B cell (primary cell): ENCODE results near the gene GPR25. TPM values are rescaled to one million over a fixed set of nuclear protein-coding genes. Genes with fewer than 3 reads are reported as not detected.
A peak's percentile ranks its signal among the peaks of the same experiment; 100 is the strongest.

Experiments used
- ATAC-seq: fragments of 200-7000 bp; cut with Tn5 transposase; one replicate; pipeline ENCODE4 v1.10.0; 2021; ENCODE audit warnings: low read depth, mild to moderate bottlenecking, moderate number of reproducible peaks, moderate library complexity
- CTCF ChIA-PET: fragments of 350-600 bp; sonication (Branson Sonifier 250); formaldehyde crosslinking; loops from one replicate; lab custom pipeline; 2021; ENCODE audit warnings: antibody characterized with exemption, inconsistent platforms; lab: Charles Lee
- POLR2A ChIA-PET: fragments of 350-600 bp; sonication (Branson Sonifier 250); formaldehyde crosslinking; loops from one replicate; lab custom pipeline; 2021; ENCODE audit warnings: antibody characterized with exemption; lab: Charles Lee
- DNase-seq: peaks from one replicate; pipeline ENCODE4 v3.0.0; 2013
- H2AFZ ChIP-seq: 2 replicates; pipeline ENCODE4 v1.6.1; 2012; ENCODE audit warnings: mild to moderate bottlenecking, low read depth, low read length; ENCODE audit not compliant: insufficient read depth, poor library complexity, severe bottlenecking
- H3K27ac ChIP-seq, 2 donors: 1 replicate in 1 of 2; 2 replicates in 1 of 2; pipeline ENCODE4 v1.5.1; 2012 to 2013; ENCODE audit warnings: low read length in 2 of 2, mild to moderate bottlenecking in 2 of 2, moderate library complexity in 1 of 2
- H3K27me3 ChIP-seq, 4 experiments: fragments of 200-600 bp in 1 of 4; sonication (generic) in 1 of 4; replicated peaks in 1 of 4; 1 replicate in 2 of 4; 2 replicates in 2 of 4; pipeline versions ENCODE4 v1.6.1 to v1.7.0; 2013 to 2016; ENCODE audit warnings: low read length in 3 of 4, mild to moderate bottlenecking in 2 of 4, mixed read lengths in 1 of 4, moderate library complexity in 1 of 4; ENCODE audit not compliant: insufficient read depth in 4 of 4, control insufficient read depth in 3 of 4; ENCODE audit errors: control extremely low read depth in 1 of 4
- H3K36me3 ChIP-seq, 2 experiments: replicated peaks in 1 of 2; 1 replicate in 1 of 2; 2 replicates in 1 of 2; pipeline versions ENCODE4 v1.6.1 to v1.7.1; 2013; ENCODE audit warnings: low read length in 1 of 2; ENCODE audit not compliant: insufficient read depth in 2 of 2, control insufficient read depth in 1 of 2; ENCODE audit errors: control extremely low read depth in 1 of 2, extremely low read depth in 1 of 2
- H3K4me1 ChIP-seq, 2 donors: fragments of 200-600 bp in 1 of 2; sonication (generic) in 1 of 2; 1 replicate in 1 of 2; 2 replicates in 1 of 2; pipeline versions ENCODE4 v1.5.1 to v1.6.1; 2013 to 2017; ENCODE audit warnings: low read length in 2 of 2; ENCODE audit not compliant: control insufficient read depth in 2 of 2, insufficient read depth in 2 of 2
- H3K4me2 ChIP-seq: replicated peaks from 2 replicates; pipeline ENCODE3; 2012; ENCODE audit warnings: mild to moderate bottlenecking, low read depth, low read length; ENCODE audit not compliant: poor library complexity, severe bottlenecking
- H3K4me3 ChIP-seq, 5 experiments: fragments of 200-600 bp in 1 of 5; sonication (generic) in 1 of 5; 1 replicate in 3 of 5; 2 replicates in 2 of 5; pipeline versions ENCODE4 v1.5.1 to v1.7.0; 2011 to 2016; ENCODE audit warnings: low read length in 4 of 5, mild to moderate bottlenecking in 4 of 5, low read depth in 2 of 5, control low read depth in 1 of 5, moderate library complexity in 1 of 5; ENCODE audit not compliant: insufficient read depth in 1 of 5; ENCODE audit errors: control extremely low read depth in 1 of 5, extremely low read depth in 1 of 5
- H3K79me2 ChIP-seq: fragments of 200-600 bp; sonication (generic); one replicate; pipeline ENCODE4 v1.6.0; 2016; ENCODE audit warnings: low read length; ENCODE audit not compliant: control insufficient read depth, insufficient read depth
- H3K9ac ChIP-seq: fragments of 200-600 bp; sonication (generic); 2 replicates; pipeline ENCODE4 v1.6.1; 2017; ENCODE audit warnings: mild to moderate bottlenecking, low read length, moderate library complexity
- H3K9me3 ChIP-seq, 3 donors: one replicate each; pipeline versions ENCODE4 v1.6.1 to v1.7.1; 2013; ENCODE audit warnings: low read length in 2 of 3; ENCODE audit not compliant: control insufficient read depth in 2 of 3, insufficient read depth in 1 of 3; ENCODE audit errors: control extremely low read depth in 1 of 3
- H4K20me1 ChIP-seq: 2 replicates; pipeline ENCODE4 v1.6.0; 2012; ENCODE audit warnings: mild to moderate bottlenecking, low read length; ENCODE audit not compliant: insufficient read depth, control insufficient read depth, poor library complexity, severe bottlenecking
- H3K27ac Mint-ChIP-seq: one replicate; pipeline ENCODE4 v1.8.0; 2021; ENCODE audit warnings: mixed read lengths
- H3K27me3 Mint-ChIP-seq: one replicate; pipeline ENCODE4 v1.8.0; 2021; ENCODE audit warnings: mixed read lengths
- H3K4me1 Mint-ChIP-seq: one replicate; pipeline ENCODE4 v1.8.0; 2021; ENCODE audit warnings: mixed read lengths
- H3K4me3 Mint-ChIP-seq: one replicate; pipeline ENCODE4 v1.8.0; 2021; ENCODE audit warnings: mixed read lengths
- H3K9me3 Mint-ChIP-seq: one replicate; pipeline ENCODE4 v1.8.0; 2022; ENCODE audit warnings: mixed read lengths; ENCODE audit not compliant: insufficient read depth
- EZH2 ChIP-seq: IDR thresholded peaks from 2 replicates; pipeline ENCODE4 v1.6.1; 2012; ENCODE audit warnings: borderline replicate concordance, low read depth, mild to moderate bottlenecking, moderate library complexity, low read length; ENCODE audit not compliant: insufficient read depth, poor library complexity, severe bottlenecking
- WGBS: methylation state at CpG from one replicate; pipeline ENCODE4 v1.1.5; 2013; ENCODE audit warnings: missing lambda C conversion rate; ENCODE audit not compliant: insufficient coverage; 5-methylcytosine and 5-hydroxymethylcytosine counted together
- intact Hi-C: fragments of 100-400 bp; cut with micrococcal nuclease; formaldehyde crosslinking; loops from one replicate; pipeline ENCODE4 v1.10.0; 2022
- polyA plus RNA-seq: library from polyadenylated mRNA; depleted of rRNA; stranded (reverse); fragments of >200 nt; gene quantifications from 2 replicates; pipeline ENCODE4 v1.2.3, GENCODE V29; 2012
- total RNA-seq, 2 donors: library from RNA; stranded (reverse); fragments of 120-200 nt in 1 of 2; gene quantifications; 1 replicate in 1 of 2; 2 replicates in 1 of 2; pipeline versions ENCODE4 v1.2.3 to v1.2.4, GENCODE V29; 2013 to 2022
- TF ChIP-seq, protein P1 (sequence below): fragments of 200-600 bp; IDR thresholded peaks from one replicate; pipeline ENCODE4 v1.8.0; 2022; ENCODE audit warnings: antibody characterized with exemption, mild to moderate bottlenecking

Gene GPR25
- total and polyA plus RNA-seq, 2 donors (not counting 1 experiment from before 2014, with no cell fraction given) = 1.8 to 3.1 TPM

- CTCF ChIA-PET = interaction anchor here (2.8 kb wide), 1 partner anchor 25 kb away, joined by 9 read pairs; no protein-coding TSS in a partner anchor
- POLR2A ChIA-PET = interaction anchor here (1.2 kb wide), 2 partner anchors 18 to 22 kb away, joined by 3 to 4 read pairs; no protein-coding TSS in a partner anchor
- peak overlapping the region; percentile 83 for H3K4me3 Mint-ChIP-seq
- H3K4me1 Mint-ChIP-seq = peaks cover 57% of the 10 kb centered on the region
- TF ChIP-seq EZH2 = no peak
- TF ChIP-seq, protein P1, sequence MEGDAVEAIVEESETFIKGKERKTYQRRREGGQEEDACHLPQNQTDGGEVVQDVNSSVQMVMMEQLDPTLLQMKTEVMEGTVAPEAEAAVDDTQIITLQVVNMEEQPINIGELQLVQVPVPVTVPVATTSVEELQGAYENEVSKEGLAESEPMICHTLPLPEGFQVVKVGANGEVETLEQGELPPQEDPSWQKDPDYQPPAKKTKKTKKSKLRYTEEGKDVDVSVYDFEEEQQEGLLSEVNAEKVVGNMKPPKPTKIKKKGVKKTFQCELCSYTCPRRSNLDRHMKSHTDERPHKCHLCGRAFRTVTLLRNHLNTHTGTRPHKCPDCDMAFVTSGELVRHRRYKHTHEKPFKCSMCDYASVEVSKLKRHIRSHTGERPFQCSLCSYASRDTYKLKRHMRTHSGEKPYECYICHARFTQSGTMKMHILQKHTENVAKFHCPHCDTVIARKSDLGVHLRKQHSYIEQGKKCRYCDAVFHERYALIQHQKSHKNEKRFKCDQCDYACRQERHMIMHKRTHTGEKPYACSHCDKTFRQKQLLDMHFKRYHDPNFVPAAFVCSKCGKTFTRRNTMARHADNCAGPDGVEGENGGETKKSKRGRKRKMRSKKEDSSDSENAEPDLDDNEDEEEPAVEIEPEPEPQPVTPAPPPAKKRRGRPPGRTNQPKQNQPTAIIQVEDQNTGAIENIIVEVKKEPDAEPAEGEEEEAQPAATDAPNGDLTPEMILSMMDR = no peak
- H3K9me3 ChIP-seq = no peaks in the 10 kb centered on the region
- no peaks in the 10 kb centered on the region for H3K36me3 ChIP-seq
- no peak overlapping the region for H3K27ac ChIP-seq
- 22% methylated on average over 2 of the region's 8 CpGs for WGBS
- peaks cover 19% of the 10 kb centered on the region for H3K27me3 Mint-ChIP-seq
- H3K27ac Mint-ChIP-seq = no peak overlapping the region
- peak overlapping the region; percentile 63 for H3K9ac ChIP-seq
- H3K4me1 ChIP-seq = peaks cover 47 to 66% of the 10 kb centered on the region in 2 donors
- ATAC-seq (no peak), DNase-seq (no peak)
- H4K20me1 ChIP-seq = no peaks in the 10 kb centered on the region
- peak overlapping the region; percentile 79 for H3K4me2 ChIP-seq
- peak overlapping the region in 4 of 5 experiments; percentile 39 to 55 (median 50) for H3K4me3 ChIP-seq
- H3K9me3 Mint-ChIP-seq = no peaks in the 10 kb centered on the region
- H3K27me3 ChIP-seq = peaks cover 0 to 40% (median 16%) of the 10 kb centered on the region in 4 experiments
- H2AFZ ChIP-seq = peak overlapping the region; percentile 72
- H3K79me2 ChIP-seq = no peaks in the 10 kb centered on the region
- intact Hi-C loops = no loop called here
Measured at GRCh38 chr1:200891774-200892157, 19.0 kb downstream of the GPR25 start.

DNA sequence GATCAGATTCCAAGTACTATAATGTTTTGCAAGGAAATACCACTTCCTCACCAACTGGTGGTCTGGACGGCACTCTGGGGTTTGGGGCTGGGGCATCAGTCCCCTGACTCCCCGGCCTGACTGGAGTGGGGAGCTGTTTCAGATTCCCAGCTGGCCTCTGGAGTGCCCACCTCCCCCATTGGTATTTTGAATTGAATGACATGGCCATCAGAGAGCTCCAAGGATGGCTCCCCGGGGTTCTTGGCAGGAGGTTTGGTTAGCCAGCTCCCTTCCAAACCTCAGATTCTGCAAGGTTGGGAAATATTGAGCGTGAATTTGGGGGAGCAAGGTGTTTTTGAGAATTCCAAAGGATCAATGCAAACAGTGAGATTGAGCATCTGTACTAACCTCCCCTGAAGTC lies 19.8 kb downstream of the GPR25 start:
- H3K27ac ChIP-seq = no peak overlapping the region
- peaks cover 0 to 40% (median 16%) of the 10 kb centered on the region in 4 experiments for H3K27me3 ChIP-seq
- H3K4me1 Mint-ChIP-seq = peaks cover 55% of the 10 kb centered on the region
- no peak overlapping the region for H2AFZ ChIP-seq
- CTCF ChIA-PET = interaction anchor here (2.8 kb wide), 1 partner anchor 25 kb away, joined by 9 read pairs; no protein-coding TSS in a partner anchor
- intact Hi-C loops = no loop called here
- H3K27me3 Mint-ChIP-seq = peaks cover 19% of the 10 kb centered on the region
- H3K79me2 ChIP-seq = no peaks in the 10 kb centered on the region
- ATAC-seq = no peak
- no peak for TF ChIP-seq EZH2
- TF ChIP-seq, protein P1 = no peak
- no peak overlapping the region for H3K27ac Mint-ChIP-seq
- no peak overlapping the region for H3K4me2 ChIP-seq
- peaks cover 47 to 60% of the 10 kb centered on the region in 2 donors for H3K4me1 ChIP-seq
- H3K9me3 Mint-ChIP-seq = no peaks in the 10 kb centered on the region
- no peak for DNase-seq
- no peak overlapping the region for H3K4me3 Mint-ChIP-seq
- 80% methylated on average over 2 of the region's 4 CpGs for WGBS
- H3K9ac ChIP-seq = no peak overlapping the region
- no peaks in the 10 kb centered on the region for H3K36me3 ChIP-seq
- no peaks in the 10 kb centered on the region for H4K20me1 ChIP-seq
- no peak overlapping the region for H3K4me3 ChIP-seq
- no peaks in the 10 kb centered on the region for H3K9me3 ChIP-seq
- POLR2A ChIA-PET = no interaction called here
